Activated T-cell treated with anti-CD3 and anti-CD28 coated beads, Interleukin-2, amount 50 U/mL, for 4 hours (primary cell): ENCODE data around the gene IPP. TPM values are rescaled to one million over a fixed set of nuclear protein-coding genes. Genes with fewer than 3 reads are reported as not detected.

Source experiments
- ATAC-seq, 2 donors: fragments of 200-7000 bp; cut with Tn5 transposase; one replicate each; pipeline ENCODE4 v1.10.0; 2021
- DNase-seq: peaks from one replicate; pipeline ENCODE4 v3.0.0-alpha.2; 2020
- H3K27me3 Mint-ChIP-seq: one replicate; pipeline ENCODE4 v1.8.0; 2021; ENCODE audit warnings: low read depth, mixed read lengths
- H3K36me3 Mint-ChIP-seq: one replicate; pipeline ENCODE4 v1.8.0; 2022; ENCODE audit warnings: mixed read lengths; ENCODE audit not compliant: insufficient read depth
- H3K4me1 Mint-ChIP-seq: one replicate; pipeline ENCODE4 v1.8.0; 2021; ENCODE audit warnings: low read depth, mixed read lengths
- H3K4me3 Mint-ChIP-seq: one replicate; pipeline ENCODE4 v1.8.0; 2021; ENCODE audit warnings: mild to moderate bottlenecking, moderate library complexity, mixed read lengths
- H3K9me3 Mint-ChIP-seq: one replicate; pipeline ENCODE4 v1.8.0; 2021; ENCODE audit warnings: mixed read lengths
- total RNA-seq, 3 donors: library from RNA; stranded (reverse); gene quantifications; one replicate each; pipeline ENCODE4 v1.2.1, GENCODE V29; 2021

Gene IPP
- total RNA-seq = 10 to 100 TPM; 11.3 to 11.7 (median 11.6) TPM

DNA sequence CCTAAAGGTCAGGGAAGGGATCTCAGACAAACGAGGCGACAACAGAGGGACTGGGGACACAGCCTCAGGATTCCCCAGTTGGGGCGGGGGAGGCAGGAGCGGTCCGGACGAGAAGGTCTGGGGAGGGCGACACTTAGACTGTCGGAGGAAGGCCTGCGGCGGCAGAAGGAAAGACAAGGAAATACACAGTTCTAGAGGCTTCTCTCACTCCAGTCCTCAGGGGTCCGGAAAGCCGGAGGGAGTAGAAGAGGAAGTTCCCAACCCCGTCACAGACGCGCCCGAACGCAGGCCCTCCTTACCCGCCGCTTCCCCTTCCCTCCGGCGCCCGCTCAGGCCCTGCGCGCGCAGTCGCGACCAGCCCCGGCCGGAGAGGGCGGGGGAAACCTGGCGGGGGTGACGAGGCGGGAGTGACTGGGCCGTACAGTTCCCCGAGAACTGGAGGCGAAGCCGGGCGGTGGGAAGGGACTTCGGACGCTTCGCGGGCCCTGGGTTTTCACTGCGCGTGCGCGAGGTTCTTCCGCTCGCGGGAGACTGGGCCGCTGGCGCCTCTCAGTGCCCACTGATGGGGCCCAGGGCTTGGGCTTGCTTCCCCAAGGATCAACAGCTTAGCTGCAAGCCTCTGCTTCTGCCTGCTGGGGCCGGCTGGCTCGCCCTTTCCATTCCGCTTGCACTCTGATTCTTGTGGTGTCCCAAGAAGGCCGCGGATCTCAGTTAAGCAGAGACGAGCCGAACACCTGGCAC is at the start of gene IPP:
TSS of gene IPP (minus strand) at position 356 of the 741 bp plus-strand sequence. CDS start 4,242 bp downstream, outside the sequence.
- DNase-seq (peak; percentile 87), ATAC-seq (peak; percentile 97 to 98)
- Mint-ChIP-seq H3K27me3 (no peaks in the 10 kb centered on the region), H3K36me3 (no peaks in the 10 kb centered on the region), H3K4me3 (peak within 1 kb of the TSS; percentile 98), H3K4me1 (peaks cover 25% of the 10 kb centered on the region), H3K9me3 (no peaks in the 10 kb centered on the region)

GRCh38 chr1:45796946-45797345 is 46.5 kb upstream of the IPP start:
- ATAC-seq = no peak
- H3K27me3 Mint-ChIP-seq = peaks cover 11% of the 10 kb centered on the region

GRCh38 chr1:45796381-45796780 is 45.9 kb upstream of the IPP start:
- DNase-seq = no peak
- no peak for ATAC-seq
- no peak overlapping the region for H3K4me3 Mint-ChIP-seq
- no peaks in the 10 kb centered on the region for H3K4me1 Mint-ChIP-seq
- peaks cover 11% of the 10 kb centered on the region for H3K27me3 Mint-ChIP-seq
- no peaks in the 10 kb centered on the region for H3K9me3 Mint-ChIP-seq
- H3K36me3 Mint-ChIP-seq = no peaks in the 10 kb centered on the region

More at GRCh38 chr1:45796946-45797345, 46.5 kb upstream of the IPP start:
- H3K36me3 Mint-ChIP-seq = no peaks in the 10 kb centered on the region
- H3K4me3 Mint-ChIP-seq = no peak overlapping the region
- DNase-seq = no peak
- no peaks in the 10 kb centered on the region for H3K9me3 Mint-ChIP-seq
- H3K4me1 Mint-ChIP-seq = no peaks in the 10 kb centered on the region

DNA sequence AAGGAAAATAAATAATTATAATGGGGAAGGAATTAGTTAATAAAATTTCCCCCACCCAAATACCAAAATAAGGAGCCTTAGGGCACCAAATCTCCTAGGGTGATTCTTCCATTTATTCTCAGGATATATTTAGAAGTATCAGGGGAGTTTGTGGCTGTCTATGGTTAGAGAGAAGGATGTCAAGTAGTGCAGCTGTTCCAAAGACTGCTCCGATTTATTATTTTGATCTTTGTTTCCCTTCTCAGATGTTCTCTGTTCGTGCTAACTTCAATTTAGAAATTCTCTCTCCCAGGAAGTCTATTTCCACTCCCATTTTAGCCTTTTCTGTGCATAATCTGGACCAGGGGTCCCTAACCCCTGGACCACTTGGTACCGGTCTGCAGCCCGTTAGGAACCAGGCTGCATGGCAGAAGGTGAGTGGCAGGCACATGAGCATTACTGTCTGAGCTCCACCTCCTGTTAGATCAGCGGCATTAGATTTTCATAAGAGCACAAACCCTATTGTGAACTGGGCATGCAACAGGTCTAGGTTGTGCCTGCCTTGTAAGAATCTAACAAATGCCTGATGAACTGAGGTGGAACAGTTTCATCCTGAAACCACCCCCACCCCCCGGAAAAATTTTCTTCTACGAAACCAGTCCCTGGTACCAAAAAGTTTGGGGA is 43.6 kb upstream of the IPP start:
- no peak for ATAC-seq
- peaks cover 11% of the 10 kb centered on the region for H3K27me3 Mint-ChIP-seq
- DNase-seq = no peak
- H3K4me1 Mint-ChIP-seq = no peaks in the 10 kb centered on the region
- H3K36me3 Mint-ChIP-seq = no peaks in the 10 kb centered on the region
- H3K4me3 Mint-ChIP-seq = no peak overlapping the region
- no peaks in the 10 kb centered on the region for H3K9me3 Mint-ChIP-seq

DNA sequence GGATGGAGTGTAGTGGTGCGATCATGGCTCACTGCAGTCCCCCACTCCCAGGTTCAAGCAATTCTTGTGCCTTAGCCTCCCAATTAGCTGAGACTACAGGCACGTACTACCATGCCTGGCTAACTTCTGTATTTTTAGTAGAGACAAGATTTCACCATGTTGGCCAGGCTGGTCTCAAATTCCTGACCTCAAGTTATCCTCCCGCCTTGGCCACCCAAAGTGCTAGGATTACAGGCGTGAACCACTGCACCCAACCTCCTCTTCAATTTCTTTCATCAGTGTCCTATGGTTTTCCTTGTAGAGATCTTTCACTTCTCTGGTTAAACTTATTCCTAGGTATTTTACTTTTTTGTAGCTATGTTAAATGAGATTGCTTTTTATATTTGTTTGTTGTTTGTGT is 42.3 kb upstream of the IPP start:
- DNase-seq = no peak
- H3K4me1 Mint-ChIP-seq = peaks cover 2% of the 10 kb centered on the region
- H3K36me3 Mint-ChIP-seq = no peaks in the 10 kb centered on the region
- H3K9me3 Mint-ChIP-seq = no peaks in the 10 kb centered on the region
- H3K27me3 Mint-ChIP-seq = peaks cover 18% of the 10 kb centered on the region
- ATAC-seq = no peak
- no peak overlapping the region for H3K4me3 Mint-ChIP-seq

- H3K4me3 Mint-ChIP-seq = no peak overlapping the region
- H3K9me3 Mint-ChIP-seq = no peaks in the 10 kb centered on the region
- peaks cover 21% of the 10 kb centered on the region for H3K4me1 Mint-ChIP-seq
- ATAC-seq (no peak), DNase-seq (no peak)
- H3K36me3 Mint-ChIP-seq = no peaks in the 10 kb centered on the region
- H3K27me3 Mint-ChIP-seq = peaks cover 19% of the 10 kb centered on the region
Observed at GRCh38 chr1:45789601-45790000, 39.1 kb upstream of the IPP start.

DNA sequence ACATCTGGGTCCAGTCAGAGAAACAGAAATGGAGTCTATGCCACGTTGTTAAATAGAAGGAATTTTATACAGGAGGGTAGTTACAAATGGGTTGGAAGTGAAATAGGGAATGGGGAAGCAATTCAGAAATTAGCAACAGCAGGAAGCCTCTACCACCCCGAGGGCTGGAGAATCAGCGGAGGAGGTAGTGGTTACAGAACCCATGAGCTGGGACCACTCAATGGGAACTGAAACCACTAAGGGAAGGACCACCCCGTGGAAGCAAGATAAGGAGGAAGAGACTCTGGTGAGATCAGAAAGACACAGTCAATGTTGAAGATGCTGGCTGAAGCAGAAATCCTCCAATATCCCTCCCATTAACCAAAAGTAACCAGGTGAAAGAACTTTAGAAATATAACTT is 37.5 kb upstream of the IPP start:
- Mint-ChIP-seq H3K4me1 (peaks cover 23% of the 10 kb centered on the region), H3K36me3 (no peaks in the 10 kb centered on the region), H3K4me3 (no peak overlapping the region), H3K27me3 (peaks cover 12% of the 10 kb centered on the region), H3K9me3 (no peaks in the 10 kb centered on the region)
- no peak for ATAC-seq
- DNase-seq = no peak

DNA sequence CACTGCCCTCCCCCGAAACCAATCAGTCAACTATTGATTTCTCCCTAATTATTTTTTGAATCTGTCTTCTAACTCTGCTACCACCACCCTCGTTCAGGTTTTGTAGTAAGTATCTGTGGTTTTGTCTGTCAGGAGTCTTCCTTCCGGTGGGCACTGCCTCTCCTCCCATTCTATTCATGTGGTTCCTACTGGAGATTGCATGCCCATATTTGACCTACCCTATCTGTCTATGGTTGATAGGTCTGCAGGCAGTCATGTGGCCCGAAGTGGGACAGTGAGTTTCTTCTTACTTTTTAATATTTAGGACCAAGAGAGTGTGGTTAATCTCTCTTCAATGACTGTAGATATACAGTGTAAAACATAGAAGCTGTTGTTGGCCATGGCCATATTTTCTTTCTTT is 35.1 kb upstream of the IPP start:
- Mint-ChIP-seq H3K9me3 (no peaks in the 10 kb centered on the region), H3K36me3 (no peaks in the 10 kb centered on the region)
- peak; percentile 89 to 90 for ATAC-seq

DNA sequence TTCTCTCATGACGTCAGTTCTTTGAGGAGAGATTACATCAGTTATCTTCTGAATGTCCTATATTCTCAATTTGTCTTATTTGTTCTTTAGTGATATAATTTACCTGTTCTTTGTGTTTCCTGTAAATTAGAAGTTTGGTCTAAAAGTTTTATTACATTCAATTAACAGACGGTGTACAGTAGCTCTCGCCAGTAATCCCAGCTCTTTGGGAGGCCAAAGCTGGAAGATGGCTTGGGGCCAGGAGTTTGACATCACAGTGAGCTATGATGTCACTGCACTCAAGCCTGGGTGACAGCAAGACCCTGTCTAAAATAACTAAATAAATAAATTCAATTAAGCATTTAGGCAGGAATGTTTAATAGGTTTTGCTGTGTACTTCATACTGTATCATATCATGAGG is 25.3 kb upstream of the IPP start:
- Mint-ChIP-seq H3K4me1 (no peaks in the 10 kb centered on the region), H3K27me3 (no peaks in the 10 kb centered on the region), H3K9me3 (no peaks in the 10 kb centered on the region), H3K36me3 (no peaks in the 10 kb centered on the region), H3K4me3 (no peak overlapping the region)
- DNase-seq = no peak
- no peak for ATAC-seq

More for the DNA sequence above, 35.1 kb upstream of the IPP start:
- H3K27me3 Mint-ChIP-seq = peaks cover 11% of the 10 kb centered on the region
- peak overlapping the region; percentile 72 for H3K4me3 Mint-ChIP-seq
- H3K4me1 Mint-ChIP-seq = peaks cover 23% of the 10 kb centered on the region
- no peak for DNase-seq

- no peak for ATAC-seq
- no peaks in the 10 kb centered on the region for H3K4me1 Mint-ChIP-seq
- H3K9me3 Mint-ChIP-seq = no peaks in the 10 kb centered on the region
- no peak for DNase-seq
- H3K4me3 Mint-ChIP-seq = no peak overlapping the region
- H3K27me3 Mint-ChIP-seq = no peaks in the 10 kb centered on the region
- no peaks in the 10 kb centered on the region for H3K36me3 Mint-ChIP-seq
Observed at GRCh38 chr1:45772971-45773370, 22.5 kb upstream of the IPP start.

DNA sequence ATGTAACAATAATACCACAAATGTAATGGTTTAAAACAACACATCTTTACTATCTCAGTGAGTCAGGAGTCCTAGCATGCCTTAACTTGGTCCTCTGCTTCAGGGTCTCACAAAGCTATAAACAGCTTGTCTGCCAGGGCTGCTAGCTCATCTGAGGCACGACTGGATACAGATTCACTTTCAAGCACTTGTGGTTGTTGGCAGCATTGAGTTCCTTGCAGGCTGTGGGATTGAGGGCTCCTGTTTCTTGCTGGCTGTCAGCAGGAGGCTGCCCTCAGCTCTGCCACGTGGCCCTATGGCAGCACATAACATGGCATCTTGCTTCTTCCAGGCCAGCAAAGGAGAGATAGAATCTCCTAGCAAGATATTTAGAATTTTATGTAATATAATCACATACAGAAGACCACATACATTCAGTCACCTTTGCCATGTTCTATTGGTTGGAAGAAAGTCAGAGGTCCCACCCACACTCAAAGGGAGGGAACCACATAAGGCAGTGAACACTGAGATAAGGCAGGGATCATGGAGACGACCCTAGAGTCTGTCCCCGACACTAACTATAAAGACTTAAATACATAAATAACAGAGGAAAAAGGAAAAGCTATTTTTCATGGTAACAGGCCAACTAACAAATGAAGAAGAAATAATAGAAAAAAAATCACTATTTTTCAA is 18.9 kb upstream of the IPP start:
- no peak for ATAC-seq
- Mint-ChIP-seq H3K36me3 (no peaks in the 10 kb centered on the region), H3K27me3 (peaks cover 2% of the 10 kb centered on the region), H3K9me3 (no peaks in the 10 kb centered on the region), H3K4me3 (no peak overlapping the region), H3K4me1 (no peaks in the 10 kb centered on the region)
- no peak for DNase-seq

DNA sequence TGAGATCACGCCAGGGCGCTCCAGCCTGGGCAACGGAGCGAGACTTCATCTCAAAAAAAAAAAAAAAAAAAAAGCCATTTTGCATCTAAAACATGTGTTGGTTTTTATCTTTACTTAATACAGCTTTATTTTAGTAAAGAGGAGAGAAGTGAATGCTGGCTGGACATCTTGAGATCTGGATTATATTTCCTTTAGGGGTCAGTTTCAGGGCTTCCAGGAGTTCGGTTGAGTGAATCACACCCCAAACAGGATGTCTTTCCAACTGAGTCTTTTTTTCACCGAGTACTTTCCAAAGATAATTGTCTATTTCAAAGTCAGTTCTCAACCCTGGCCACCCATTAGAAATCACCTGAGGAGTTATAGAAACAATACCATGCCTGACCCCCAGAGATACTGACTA is 16.6 kb upstream of the IPP start:
- no peak for ATAC-seq
- Mint-ChIP-seq H3K4me1 (no peaks in the 10 kb centered on the region), H3K36me3 (no peaks in the 10 kb centered on the region), H3K4me3 (no peak overlapping the region), H3K9me3 (no peaks in the 10 kb centered on the region), H3K27me3 (peaks cover 6% of the 10 kb centered on the region)
- no peak for DNase-seq

GRCh38 chr1:45765999-45766792 is 15.7 kb upstream of the IPP start:
- Mint-ChIP-seq H3K4me3 (no peak overlapping the region), H3K36me3 (no peaks in the 10 kb centered on the region), H3K4me1 (no peaks in the 10 kb centered on the region), H3K27me3 (peaks cover 6% of the 10 kb centered on the region), H3K9me3 (no peaks in the 10 kb centered on the region)
- no peak for DNase-seq
- no peak for ATAC-seq

- Mint-ChIP-seq H3K36me3 (no peaks in the 10 kb centered on the region), H3K4me3 (no peak overlapping the region), H3K4me1 (no peaks in the 10 kb centered on the region), H3K27me3 (peaks cover 6% of the 10 kb centered on the region), H3K9me3 (no peaks in the 10 kb centered on the region)
- DNase-seq (no peak), ATAC-seq (no peak)
Observed at GRCh38 chr1:45762291-45762690, 11.8 kb upstream of the IPP start.
